SIG-M5 treated with dmso at 0.1 percent for 504 hours (cell line): ENCODE measurements around the gene SLC5A4.

ENCODE experiments used
- DNase-seq: peaks from one replicate; lab custom pipeline; 2025; ENCODE audit not compliant: unreplicated experiment; lab: John Stamatoyannopoulos, UW

SLC5A4 gene

GRCh38 chr22:32233091-32233490 lies 22.1 kb downstream of the SLC5A4 start:
- no peak for DNase-seq

- DNase-seq: no peak
Observed at GRCh38 chr22:32232191-32232830, 22.8 kb downstream of the SLC5A4 start.

- DNase-seq: no peak
Observed at GRCh38 chr22:32226326-32227104, 28.6 kb downstream of the SLC5A4 start.

- DNase-seq: no peak
Observed at GRCh38 chr22:32222991-32223390, 32.2 kb downstream of the SLC5A4 start.

GRCh38 chr22:32219026-32219425 lies 36.1 kb downstream of the SLC5A4 start:
- DNase-seq: peak; percentile 94

GRCh38 chr22:32218470-32218869 lies 36.7 kb downstream of the SLC5A4 start:
- peak; percentile 92 for DNase-seq

- DNase-seq: no peak
Observed at GRCh38 chr22:32217465-32217864, 37.7 kb downstream of the SLC5A4 start.

- no peak for DNase-seq
Observed at GRCh38 chr22:32216911-32217310, 38.2 kb downstream of the SLC5A4 start.

- no peak for DNase-seq
Observed at GRCh38 chr22:32211011-32211410, 44.1 kb downstream of the SLC5A4 start.

- no peak for DNase-seq
Observed at GRCh38 chr22:32208681-32209080, 46.5 kb downstream of the SLC5A4 start.

- no peak for DNase-seq
Observed at GRCh38 chr22:32207971-32208480, 47.1 kb downstream of the SLC5A4 start.

GRCh38 chr22:32206774-32207758 lies 48.1 kb downstream of the SLC5A4 start:
- DNase-seq: peak; percentile 46

GRCh38 chr22:32205974-32206773 lies 49.0 kb downstream of the SLC5A4 start:
- DNase-seq: no peak

GRCh38 chr22:32204856-32205722 lies 50.1 kb downstream of the SLC5A4 start, which contains the start of gene RFPL2:
RFPL2 (minus strand) TSS chr22:32205073; CDS start chr22:32202451, 2,622 bp downstream.
- no peak for DNase-seq

GRCh38 chr22:32204040-32204855 lies 50.9 kb downstream of the SLC5A4 start:
- no peak for DNase-seq

- no peak for DNase-seq
Observed at GRCh38 chr22:32203181-32204039, 51.7 kb downstream of the SLC5A4 start.

- DNase-seq: peak; percentile 68
Observed at GRCh38 chr22:32202539-32203180, 52.5 kb downstream of the SLC5A4 start.
